GM19240 (cell line): ENCODE data around the gene DDX27.
"Not testable (repeated sequence)": the region's sequence is repeated elsewhere in the genome, so short reads cannot be mapped to it uniquely, and the experiment has no call there.

Experiments used
- DNase-seq: peaks from one replicate; pipeline ENCODE4 v3.0.0; 2011; ENCODE audit warnings: low spot score; ENCODE audit not compliant: insufficient read length

Gene DDX27

GRCh38 chr20:49219091-49219923 lies at the start of gene DDX27:
DDX27 (plus strand) TSS chr20:49219416; CDS start chr20:49219449, 33 bp downstream.
- peak; percentile 88 for DNase-seq

- no peak for DNase-seq
These were observed 49.7 kb upstream of the DDX27 start for GRCh38 chr20:49169547-49169946.

GRCh38 chr20:49170714-49171113 lies 48.5 kb upstream of the DDX27 start:
- no peak for DNase-seq

GRCh38 chr20:49171909-49172308 lies 47.3 kb upstream of the DDX27 start:
- DNase-seq: no peak

- no peak for DNase-seq
These were observed 46.8 kb upstream of the DDX27 start for GRCh38 chr20:49172413-49172812.

- no peak for DNase-seq
These were observed 45.0 kb upstream of the DDX27 start for GRCh38 chr20:49174183-49174582.

GRCh38 chr20:49179368-49180277 lies 39.6 kb upstream of the DDX27 start:
- DNase-seq: no peak

- no peak for DNase-seq
These were observed 37.8 kb upstream of the DDX27 start for GRCh38 chr20:49181265-49181877.

- no peak for DNase-seq
These were observed 35.8 kb upstream of the DDX27 start for GRCh38 chr20:49183444-49183843.

- not testable (repeated sequence) for DNase-seq
These were observed 35.1 kb upstream of the DDX27 start for GRCh38 chr20:49184084-49184501.

- no peak for DNase-seq
These were observed 34.5 kb upstream of the DDX27 start for GRCh38 chr20:49184691-49185070.

- no peak for DNase-seq
These were observed 34.0 kb upstream of the DDX27 start for GRCh38 chr20:49185071-49185761.

- DNase-seq: peak; percentile 39
These were observed 32.5 kb upstream of the DDX27 start for GRCh38 chr20:49186535-49187329.

- no peak for DNase-seq
These were observed 31.8 kb upstream of the DDX27 start for GRCh38 chr20:49187330-49187850.

- peak; percentile 96 for DNase-seq
These were observed 31.2 kb upstream of the DDX27 start, which contains the start of gene STAU1 for GRCh38 chr20:49187851-49188641. STAU1 (minus strand) TSS chr20:49188334; CDS start chr20:49166201, 22,133 bp downstream.

- not testable (repeated sequence) for DNase-seq
These were observed 26.2 kb upstream of the DDX27 start for GRCh38 chr20:49192944-49193518.

GRCh38 chr20:49199729-49200293 lies 19.4 kb upstream of the DDX27 start:
- DNase-seq: no peak

GRCh38 chr20:49203011-49203410 lies 16.2 kb upstream of the DDX27 start:
- no peak for DNase-seq
